Hematopoietic multipotent progenitor cell treated with erythropoietin and hydrocortisone succinate and interleukin-3 and kit ligand, for 15 days (in vitro differentiated cells): ENCODE results near the gene STYXL2.

Source experiments
- DNase-seq: peaks from one replicate; pipeline ENCODE4 v3.0.0-alpha.2; 2015; ENCODE audit warnings: low spot score

STYXL2 gene

DNA sequence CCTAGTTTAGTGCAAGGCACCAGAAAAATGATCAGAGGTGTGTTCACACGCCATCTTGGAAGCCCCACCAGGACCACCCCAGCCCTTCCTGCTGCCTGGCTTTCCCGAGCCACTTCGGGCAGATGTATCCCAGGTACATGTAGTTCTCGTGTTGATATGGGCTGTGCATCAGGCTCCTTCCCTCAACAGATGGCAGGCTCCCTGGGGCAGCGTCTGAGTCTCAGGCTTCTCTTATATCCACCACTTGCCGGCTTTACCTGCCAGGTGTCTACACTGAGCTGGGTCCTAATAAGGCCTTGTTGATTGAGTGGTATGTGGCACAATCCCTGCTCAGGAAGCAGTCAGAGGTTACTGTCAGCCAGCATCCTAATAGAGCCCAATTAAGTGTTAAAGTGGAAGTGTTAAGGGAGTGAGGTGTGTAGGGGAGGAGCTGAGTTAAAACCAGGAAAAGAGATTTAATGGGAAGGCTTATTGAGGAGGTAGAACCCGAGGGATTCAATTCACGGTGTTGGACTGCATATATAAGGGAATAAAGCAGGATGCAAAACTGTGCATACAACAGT lies 12.2 kb upstream of the STYXL2 start:
- DNase-seq: no peak

DNA sequence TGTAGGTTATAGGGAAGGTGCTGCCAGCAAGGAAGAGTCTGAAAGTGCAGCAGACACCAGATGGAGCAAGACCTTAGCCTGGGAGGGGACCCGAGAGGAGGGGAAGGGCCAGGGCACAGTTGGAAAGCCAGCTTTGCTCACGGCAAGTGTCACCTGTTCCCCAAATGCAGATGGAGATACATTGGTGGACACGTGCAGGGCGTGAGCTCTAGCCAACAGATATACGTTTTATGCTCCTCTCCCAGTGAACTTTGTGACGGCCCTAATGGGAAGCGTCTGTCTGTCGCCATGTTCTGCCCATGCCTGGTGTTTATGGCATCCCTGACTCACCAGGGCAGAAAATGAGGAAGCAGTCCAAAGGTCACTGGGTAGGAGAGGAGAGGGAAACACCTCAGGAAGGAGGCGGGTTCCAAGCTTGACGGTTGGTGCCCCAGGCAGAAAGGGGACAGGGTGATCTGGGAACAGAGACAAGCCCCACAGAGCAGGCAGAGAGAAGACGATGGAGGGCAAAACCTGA lies 11.3 kb upstream of the STYXL2 start:
- no peak for DNase-seq

DNA sequence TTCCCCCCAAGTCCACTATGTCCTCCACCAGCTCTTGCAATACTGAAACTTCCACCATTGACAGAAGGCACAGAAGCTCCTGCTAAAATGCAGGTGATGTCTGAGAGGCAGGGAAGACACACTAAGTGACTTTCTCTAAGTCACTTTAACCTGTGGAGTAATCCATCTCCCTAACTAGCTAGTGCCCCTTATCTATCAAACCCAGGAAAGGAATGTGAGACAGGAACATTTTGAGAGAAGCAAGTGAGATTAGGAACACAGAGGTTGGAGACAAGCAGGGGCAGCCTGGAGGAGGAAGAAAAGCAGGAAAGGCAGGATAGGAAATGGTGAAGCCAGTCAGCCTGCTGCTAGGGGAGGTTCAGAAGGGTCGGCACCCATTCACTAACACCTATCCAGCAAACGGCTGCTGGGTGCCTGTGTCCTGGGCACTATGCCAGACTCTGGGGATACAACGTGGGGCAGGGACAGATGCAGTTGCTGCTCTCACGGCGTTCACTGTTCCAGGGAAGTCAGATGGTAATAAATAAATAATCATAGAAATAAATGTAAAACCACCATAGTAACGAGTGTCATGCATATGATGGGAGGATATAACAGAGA lies 10.7 kb upstream of the STYXL2 start:
- DNase-seq: no peak

DNA sequence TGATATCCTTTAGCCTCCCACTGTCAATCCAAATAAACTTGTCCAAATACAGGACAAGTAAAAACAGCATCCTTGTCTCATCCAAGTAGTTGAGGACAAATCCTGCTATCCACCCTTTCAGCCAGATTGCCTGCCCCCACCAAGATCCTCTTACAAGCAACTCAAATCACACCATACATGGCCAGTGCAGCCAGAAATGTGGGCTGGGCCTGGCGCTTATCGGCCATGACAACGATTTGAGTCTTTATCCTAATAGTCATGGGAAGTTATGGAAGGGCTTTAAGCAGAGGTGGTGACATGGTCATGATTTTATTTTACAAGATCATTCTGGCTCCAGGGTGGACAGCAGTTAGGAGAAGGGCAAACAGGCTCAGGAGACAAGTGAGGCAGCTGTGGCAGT lies 10.0 kb upstream of the STYXL2 start:
- no peak for DNase-seq

DNA sequence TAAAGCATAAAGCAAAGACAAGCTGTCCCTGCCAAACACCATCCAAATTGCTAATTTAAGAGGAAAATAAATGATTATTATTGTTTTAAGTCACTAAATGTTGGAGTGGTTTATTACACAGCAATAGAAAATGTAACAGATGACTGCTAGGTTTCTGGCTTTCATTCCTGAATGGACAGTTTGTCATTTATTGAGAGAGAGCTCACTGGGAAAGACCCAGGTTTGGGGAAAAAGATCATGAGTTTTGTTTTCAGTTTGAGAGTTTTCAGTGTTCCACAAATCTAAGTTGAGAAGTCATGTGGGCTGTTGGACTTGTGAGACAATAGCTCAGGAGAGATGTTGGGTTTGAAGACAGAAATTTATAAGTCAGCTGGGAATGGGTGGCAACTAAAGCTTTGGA lies 9.1 kb upstream of the STYXL2 start:
- no peak for DNase-seq

DNA sequence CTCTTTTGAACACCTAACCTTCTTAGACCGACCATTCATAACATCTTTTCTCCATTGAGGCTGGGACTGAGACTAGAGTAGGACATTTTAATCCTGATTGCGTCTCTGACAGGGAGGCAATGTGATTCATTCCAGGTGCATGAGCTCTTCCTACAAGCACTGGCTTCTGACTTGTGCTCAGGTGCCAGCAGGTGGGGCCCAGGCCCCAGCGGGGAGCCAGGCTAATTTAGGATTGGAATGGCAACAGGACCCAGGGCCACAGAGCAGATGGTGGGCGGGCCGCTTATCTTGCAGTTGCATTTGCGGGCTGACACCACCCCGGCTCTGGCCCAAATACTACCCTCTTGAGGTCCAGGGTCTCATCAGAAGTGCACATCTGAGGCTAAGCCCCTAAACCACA lies 7.8 kb upstream of the STYXL2 start:
- no peak for DNase-seq

DNA sequence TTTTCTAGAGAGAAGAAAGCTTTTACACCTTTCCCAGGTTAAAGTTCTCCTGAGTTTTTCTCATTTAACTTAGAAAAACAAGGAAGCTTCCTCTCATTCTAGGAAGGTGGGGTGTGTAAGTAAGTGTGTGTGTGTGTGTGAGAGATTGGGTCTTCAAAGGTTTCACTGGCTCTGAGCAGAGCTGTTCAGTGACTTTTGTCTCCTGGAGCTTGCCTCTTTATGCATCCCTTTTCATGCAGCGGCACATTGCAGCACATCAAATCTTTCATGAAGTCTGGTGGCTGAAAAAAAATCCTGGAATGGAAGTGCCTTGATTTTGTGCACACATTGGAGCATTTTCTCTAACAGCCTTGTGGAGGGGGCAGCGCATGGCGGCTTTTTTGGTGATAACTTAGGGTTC lies 7.1 kb upstream of the STYXL2 start:
- no peak for DNase-seq

DNA sequence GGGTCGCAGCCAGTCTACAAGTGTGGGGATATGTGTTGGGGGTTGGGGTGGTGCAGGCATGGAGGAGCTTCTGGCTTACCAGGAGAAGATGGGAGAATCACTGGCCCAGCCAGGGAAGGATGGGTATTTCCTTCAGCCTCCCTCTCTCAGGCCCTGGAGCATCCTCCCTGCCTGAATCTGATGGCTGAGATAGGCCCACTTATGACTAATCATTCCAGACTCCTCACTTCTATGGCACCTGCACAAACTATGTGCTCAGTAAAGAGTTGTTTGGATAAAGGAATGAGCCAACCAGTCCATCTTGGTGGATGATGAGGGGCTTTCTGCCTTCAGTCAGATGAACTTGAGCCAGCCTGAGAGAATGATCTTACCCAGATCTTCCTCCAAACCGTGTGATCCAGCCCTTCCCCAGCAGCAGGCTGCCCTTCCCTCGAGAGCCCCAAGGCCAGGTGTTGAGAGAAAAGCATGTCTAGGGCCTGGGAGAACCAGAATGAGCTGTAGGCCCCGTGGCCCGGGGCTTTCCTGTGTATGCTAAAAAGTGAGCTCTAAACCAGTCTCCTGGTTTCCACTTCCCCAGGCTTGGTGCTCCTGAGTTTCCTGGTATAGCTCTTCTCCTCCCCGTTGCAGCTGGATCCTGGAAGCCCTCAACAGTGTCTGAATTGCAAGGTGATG lies 5.0 kb upstream of the STYXL2 start:
- no peak for DNase-seq

DNA sequence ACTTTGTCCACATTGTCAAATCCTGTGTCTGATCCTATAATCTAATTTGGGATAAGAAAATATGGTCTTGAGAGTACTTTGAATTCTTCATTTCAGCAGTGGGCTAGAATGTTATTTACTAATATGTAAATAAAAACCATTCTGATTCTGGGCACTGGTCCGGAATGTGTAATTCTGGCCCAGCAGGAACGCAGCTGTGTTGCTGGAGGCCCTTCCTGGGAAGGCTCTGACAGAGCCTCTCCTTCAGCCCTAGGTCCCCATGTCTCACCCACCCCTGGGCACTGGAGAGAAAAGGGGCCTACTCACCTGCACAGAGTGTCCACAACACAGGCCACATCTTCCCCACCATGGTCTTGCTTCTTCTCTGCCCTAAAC lies 3.9 kb upstream of the STYXL2 start:
- DNase-seq: no peak

DNA sequence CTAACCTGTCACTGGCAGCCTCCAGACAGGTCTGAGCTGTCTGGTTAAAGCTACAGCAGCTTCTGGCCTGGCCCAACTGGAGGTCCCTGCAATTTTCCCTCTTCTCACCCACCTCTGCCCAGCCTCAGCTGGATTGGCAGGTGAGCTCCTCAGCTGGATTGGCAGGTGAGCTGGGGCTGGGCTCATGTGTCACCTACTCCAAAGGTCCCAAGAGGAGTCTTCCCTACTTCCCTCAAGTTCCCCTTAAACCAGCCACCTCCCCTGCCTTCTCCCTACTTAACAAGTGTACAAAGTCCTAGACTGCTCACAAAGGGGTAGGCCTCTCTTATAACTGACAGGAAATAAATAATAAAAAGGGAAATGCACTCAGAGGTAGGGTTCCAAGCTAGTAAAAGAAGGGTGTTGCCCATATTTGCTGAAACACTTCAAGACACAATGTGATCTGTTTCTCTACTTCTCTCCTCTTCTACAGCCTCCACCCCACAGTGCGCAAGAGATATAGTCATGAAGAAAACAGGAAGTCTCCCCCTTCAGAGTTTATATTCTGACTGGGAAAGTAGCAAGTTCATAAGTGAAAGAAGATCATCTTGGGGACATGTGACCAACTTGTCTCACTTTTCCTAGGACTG lies 3.4 kb upstream of the STYXL2 start, which contains the start of gene GPA33:
Gene GPA33 (minus strand): TSS at position 64 of the 629 bp plus-strand sequence. CDS start 90 bp downstream, outside the sequence.
- DNase-seq: no peak

DNA sequence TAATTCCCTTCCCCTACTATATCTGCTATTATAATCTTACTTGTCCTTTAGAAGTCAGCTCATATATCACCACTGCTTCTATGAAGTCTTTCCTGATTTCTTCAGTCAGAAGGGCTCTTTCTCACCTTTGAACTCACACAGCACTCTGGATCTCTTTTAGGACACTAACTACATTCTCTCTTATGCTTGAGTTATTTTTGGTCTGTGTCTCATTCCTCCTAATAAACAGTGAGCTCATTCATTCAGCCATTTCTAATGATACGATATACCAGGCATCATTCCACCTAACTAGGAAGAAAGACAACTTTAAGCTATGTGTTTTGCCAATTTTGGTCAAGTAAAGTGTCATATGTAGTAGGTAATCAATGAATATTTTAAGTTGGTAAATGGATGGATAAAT lies 1.2 kb upstream of the STYXL2 start:
- no peak for DNase-seq

DNA sequence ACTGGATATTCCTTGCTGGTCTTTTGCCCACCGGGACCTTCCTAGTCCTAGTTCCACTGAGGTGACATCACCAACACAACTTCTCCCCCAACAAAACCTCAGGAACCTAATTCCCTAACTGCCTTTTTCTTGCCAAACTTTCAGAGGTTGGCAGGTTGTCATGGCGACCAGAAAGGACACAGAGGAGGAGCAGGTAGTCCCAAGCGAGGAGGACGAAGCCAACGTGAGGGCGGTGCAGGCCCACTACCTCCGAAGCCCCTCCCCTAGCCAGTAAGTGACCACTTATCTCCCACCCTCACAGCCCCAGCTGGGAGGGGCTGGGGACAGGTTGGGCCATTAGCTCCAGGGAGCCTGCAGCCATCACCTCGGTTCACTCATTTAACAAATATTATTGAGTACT lies 815 bp downstream of the STYXL2 start:
- DNase-seq: no peak

DNA sequence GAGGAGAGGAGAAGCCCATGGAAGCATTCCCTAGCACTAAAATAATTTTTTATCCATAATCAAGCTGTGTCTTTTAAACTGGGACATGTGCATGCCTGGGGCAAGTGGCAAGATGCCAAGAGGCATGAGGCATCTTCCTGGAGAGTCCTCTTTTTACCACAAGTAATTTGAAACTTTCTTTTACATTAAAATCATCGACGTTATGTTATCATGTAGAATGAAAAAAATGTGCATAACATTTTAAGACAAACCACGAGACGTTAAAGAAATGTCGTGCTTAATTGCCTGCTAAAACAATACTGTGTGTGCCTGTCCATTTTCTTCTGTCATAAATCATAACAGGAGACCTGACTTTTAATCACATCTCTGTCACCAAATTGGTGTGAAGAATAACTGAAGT lies 1.5 kb downstream of the STYXL2 start:
- DNase-seq: no peak

DNA sequence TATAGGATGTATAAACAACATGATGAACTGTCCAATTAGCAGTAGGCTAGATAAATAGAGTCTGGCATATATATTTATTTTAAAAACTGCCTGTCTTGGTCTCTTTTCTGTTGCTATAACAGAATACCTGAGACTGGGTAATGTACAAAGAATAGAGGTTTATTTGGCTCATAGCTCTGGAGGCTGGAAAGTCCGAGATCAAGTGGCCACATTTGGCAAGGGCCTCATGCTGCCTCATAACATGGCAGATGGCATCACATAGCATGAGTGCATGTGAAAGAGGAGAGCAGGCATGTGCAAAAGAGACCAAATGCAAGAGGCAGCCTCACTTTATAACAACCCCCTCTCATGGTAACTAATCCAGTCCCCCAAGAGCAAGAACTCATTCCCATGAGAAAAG lies 6.0 kb downstream of the STYXL2 start:
- no peak for DNase-seq

DNA sequence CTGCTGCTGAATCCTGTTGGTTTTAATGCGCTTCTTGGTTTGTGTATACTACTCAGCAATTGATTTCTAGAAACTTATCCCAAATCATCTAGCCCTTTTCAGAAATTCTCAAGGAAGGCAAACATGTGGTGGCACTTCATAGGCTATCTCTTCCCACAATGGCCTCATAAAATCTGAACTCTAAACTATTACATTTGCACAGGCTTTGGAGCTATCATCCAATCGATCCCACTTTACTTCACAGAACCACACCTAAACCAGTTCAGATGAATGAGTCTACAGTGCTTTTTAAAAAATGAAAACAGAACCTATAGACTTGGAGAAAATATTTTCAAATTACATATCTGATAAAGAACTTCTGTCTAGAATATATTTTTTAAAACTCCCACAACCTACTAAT lies 6.9 kb downstream of the STYXL2 start:
- no peak for DNase-seq

DNA sequence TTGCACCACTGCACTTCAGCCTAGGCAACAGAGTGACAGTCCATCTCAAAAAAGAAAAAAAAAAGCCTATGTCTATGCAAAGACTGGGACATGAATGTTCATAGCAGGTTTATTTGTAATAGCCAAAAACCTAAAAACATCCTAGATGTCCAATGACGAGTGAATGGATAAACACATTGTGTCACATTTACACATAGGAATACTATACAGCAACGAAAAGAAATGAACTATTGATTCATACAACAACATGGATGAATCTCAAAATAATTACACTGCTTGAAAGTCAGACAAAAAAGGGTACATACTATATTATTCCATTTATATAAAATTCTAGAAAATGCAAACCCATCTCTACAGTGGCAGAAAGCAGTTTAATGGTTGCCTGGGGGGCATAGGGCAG lies 7.9 kb downstream of the STYXL2 start:
- no peak for DNase-seq

DNA sequence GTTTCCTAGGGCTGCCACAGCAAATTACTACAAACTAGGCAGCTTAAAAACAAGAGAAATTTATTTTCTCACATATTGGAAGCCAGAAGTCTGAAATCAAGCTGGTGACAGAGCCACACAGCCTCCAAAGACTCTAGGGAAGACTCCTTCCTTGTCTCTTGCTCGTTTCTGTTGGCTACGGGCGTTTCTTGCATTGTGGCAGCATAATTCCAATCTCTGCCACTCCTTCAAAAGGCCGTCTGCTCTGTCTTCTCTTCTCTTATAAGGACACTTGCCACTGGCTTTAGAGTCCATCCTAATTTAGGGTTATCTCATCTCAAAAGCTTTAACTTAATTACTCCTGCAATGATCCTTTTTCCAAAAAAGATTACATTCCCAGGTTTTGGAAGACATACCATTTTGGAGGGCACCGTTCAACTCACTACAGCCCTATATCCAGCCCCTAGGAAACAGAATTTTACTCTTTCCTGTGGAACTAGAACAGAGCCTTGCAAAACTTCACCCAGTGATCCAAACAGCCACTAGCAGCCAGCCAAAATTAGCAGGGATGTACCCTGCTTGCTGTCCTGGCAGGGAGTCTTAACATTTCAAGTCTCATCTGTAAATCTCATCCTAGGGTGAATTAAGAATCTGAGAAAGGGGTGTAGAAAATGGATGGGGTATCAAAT lies 9.2 kb downstream of the STYXL2 start:
- no peak for DNase-seq

DNA sequence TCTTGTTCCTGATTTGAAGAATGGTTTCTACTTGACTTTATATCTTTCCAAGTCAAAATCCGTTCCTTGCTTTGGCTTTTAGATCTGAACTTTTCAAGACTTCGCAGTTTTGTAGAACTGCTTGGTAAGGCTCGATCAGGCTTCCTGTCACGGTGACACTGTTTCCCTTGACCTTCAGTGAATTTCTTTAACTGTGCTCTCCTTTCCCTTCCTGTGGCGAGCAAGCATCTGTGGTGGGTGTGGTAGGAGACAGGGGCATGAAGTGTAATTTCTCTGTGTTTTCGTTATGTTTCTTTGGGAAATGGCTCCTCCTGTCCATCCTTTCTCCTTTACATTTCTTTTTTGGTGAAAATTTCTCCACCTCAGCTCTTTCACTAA lies 10.4 kb downstream of the STYXL2 start:
- no peak for DNase-seq

DNA sequence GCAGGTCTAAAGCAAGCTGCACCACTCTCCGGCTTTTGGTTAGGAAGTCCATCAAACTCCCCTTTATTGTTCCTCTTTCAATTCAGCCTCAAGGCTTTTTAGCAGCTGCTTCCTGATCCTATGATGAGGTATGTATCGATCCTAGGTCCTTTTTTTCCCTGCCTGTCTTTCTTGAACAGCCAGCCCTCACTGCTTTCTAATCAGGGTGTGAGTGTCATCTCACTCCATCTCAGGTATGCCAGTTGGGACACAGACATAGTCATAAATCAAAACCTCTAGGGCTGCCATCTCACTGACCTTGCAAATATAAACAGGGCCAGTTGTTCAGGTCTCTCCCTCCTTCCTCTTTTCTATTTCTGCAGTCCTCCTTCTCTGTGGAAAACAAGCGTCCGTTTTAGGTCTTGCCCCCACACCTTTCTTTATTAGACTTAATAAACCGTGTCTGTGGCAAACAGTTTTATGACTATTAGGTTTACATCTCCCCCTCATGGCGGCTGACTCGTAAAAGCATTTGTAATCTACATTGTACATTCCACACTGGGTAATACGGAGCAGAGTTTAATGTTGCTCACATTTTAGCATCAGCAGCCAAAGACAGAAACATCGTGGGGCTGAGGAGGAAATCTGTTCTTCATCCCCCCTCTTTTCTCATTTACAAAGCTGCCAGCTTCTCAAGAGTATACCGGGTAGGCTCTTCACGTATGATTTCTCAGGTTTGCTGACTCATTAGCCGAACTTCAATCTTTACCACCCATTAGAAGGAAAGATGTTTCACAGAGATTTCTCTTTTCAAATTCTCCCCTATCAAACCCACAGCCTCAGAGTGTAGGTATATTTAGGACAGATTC lies 11.6 kb downstream of the STYXL2 start:
- no peak for DNase-seq

DNA sequence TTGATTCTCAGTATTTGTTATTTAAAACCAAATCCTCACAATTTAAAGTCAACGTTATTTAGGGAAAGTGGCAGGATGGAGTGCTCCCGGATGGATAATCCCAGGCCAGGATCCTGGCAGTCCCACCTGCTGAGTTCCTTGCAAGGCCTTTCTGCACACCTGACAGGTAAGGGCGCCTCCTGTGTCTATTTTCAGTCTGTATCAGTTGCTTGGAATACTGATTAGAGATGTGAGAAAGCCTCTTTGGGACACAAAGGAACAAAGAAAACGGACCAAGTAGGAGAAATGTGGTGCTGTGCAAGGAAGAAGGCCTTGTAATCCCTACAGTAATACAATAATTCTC lies 12.2 kb downstream of the STYXL2 start:
- DNase-seq: no peak

DNA sequence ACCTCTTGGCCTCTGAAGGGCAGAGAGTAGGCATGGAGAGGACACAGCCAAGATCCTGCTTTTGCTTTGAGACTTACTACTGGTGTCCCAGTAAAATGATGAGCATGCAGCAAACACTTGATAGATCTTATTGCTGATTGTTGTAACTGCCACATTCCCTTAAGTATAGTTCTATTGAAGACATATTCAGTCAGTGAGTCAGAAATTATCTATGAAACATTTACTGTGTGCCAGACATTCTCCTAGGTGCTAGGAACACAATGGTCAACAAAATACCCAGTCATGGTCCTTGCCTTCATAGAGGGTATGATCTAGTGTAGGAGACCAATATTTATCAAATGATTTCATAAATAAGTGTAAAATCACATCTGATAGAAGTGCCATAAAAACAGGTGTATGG lies 13.6 kb downstream of the STYXL2 start:
- DNase-seq: no peak

DNA sequence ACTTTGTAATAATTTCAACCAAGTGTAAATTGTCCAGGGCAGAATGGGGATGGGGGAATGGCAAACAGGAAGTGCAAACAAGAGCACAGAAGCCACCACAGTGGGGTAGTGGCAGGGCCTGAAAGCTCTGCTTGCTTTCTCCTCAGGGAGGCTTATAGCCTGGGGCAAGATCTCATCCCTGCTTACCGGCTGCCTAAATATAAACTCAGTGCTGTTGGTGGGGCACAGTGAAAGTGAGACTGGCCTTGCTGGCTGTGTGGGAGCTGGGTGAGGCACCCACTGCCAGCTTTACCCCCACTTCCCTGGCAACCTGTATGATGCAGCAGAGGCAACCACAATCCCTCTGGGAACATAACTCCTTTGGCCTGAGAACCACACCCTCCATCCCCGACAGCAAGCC lies 15.2 kb downstream of the STYXL2 start:
- no peak for DNase-seq
